Kidney (tissue), 14 donors: Measurements from ENCODE around the gene SLC26A8. TPM values are rescaled to one million over a fixed set of nuclear protein-coding genes. Genes with fewer than 3 reads are reported as not detected.
A peak's percentile ranks its signal among the peaks of the same experiment; 100 is the strongest.

Source experiments
- DNase-seq, 5 donors: peaks; one replicate each; pipeline ENCODE4 v3.0.0-alpha.2; 2013 to 2020
- FAIRE-seq: peaks from 2 replicates; lab custom pipeline; 2012; peaks lifted over from hg19 to GRCh38; lab: Jason Lieb, UNC
- H3K27ac ChIP-seq, 2 donors: one replicate each; pipeline ENCODE4 v1.7.0; 2013; ENCODE audit warnings: low read depth in 2 of 2, low read length in 2 of 2, inconsistent platforms in 1 of 2
- H3K27me3 ChIP-seq: one replicate; pipeline ENCODE4 v1.7.1; 2013; ENCODE audit warnings: low read length, inconsistent platforms; ENCODE audit not compliant: control insufficient read depth, insufficient read depth
- H3K36me3 ChIP-seq, 3 donors: one replicate each; pipeline versions ENCODE4 v1.7.0 to v1.7.1; 2013; ENCODE audit warnings: low read length in 3 of 3, control low read depth in 1 of 3, inconsistent platforms in 1 of 3; ENCODE audit not compliant: insufficient read depth in 3 of 3, control insufficient read depth in 2 of 3
- H3K4me1 ChIP-seq, 3 donors: one replicate each; pipeline versions ENCODE4 v1.7.0 to v1.7.1; 2013; ENCODE audit warnings: low read length in 3 of 3, inconsistent platforms in 1 of 3, low read depth in 1 of 3; ENCODE audit not compliant: control insufficient read depth in 2 of 3, insufficient read depth in 2 of 3
- H3K4me3 ChIP-seq, 3 donors: one replicate each; pipeline versions ENCODE4 v1.7.0 to v1.8.1; 2013; ENCODE audit warnings: low read length in 3 of 3, control low read depth in 1 of 3, inconsistent platforms in 1 of 3
- H3K9ac ChIP-seq, 3 donors: one replicate each; pipeline versions ENCODE4 v1.7.0 to v1.7.1; 2013; ENCODE audit warnings: low read length in 3 of 3, control low read depth in 1 of 3, inconsistent platforms in 1 of 3
- H3K9me3 ChIP-seq, 3 donors: one replicate each; pipeline versions ENCODE4 v1.7.0 to v1.7.1; 2013; ENCODE audit warnings: low read length in 3 of 3, control low read depth in 1 of 3, inconsistent platforms in 1 of 3; ENCODE audit not compliant: control insufficient read depth in 2 of 3, insufficient read depth in 1 of 3
- CTCF ChIP-seq: IDR thresholded peaks from 3 replicates; pipeline ENCODE4 v1.5.1; 2012; ENCODE audit warnings: mild to moderate bottlenecking, moderate library complexity, borderline replicate concordance; ENCODE audit not compliant: insufficient read depth; ENCODE audit errors: extremely low read depth
- intact Hi-C: fragments of 100-400 bp; cut with DNase I; formaldehyde crosslinking; loops from one replicate; pipeline ENCODE4 v1.11.1; 2022
- polyA plus RNA-seq: library from polyadenylated mRNA; stranded (reverse); fragments of 350-450 nt; fragmentation: Illumina TruSeq; extraction: RNeasy Lipid Tissue Mini Kit (QIAGEN cat#74804); gene quantifications from one replicate; pipeline ENCODE4 v1.2.3, GENCODE V29; 2014; ENCODE audit warnings: low read depth, low replicate concordance; ENCODE audit not compliant: insufficient read depth
- total RNA-seq: library from RNA; stranded (reverse); fragmentation: NEBNext Ultra II Directional; extraction: Animal tissue kit (Norgen Biotek cat#: 25700); gene quantifications from one replicate; pipeline ENCODE4 v1.2.1, GENCODE V29; 2021
- donor health status: control.
- donor health status: control.
- donor health status: control.
- donor health status: control.
- donor health status: control.
- donor health status: DM: yes; HTN: yes; CAD: no.
- donor health status: Normal renal cell carcinoma (clear cell type).

SLC26A8 gene
- total and polyA plus RNA-seq, 2 donors from 2014 or later = 0.22 TPM; not detected in 1

- no peaks in the 10 kb centered on the region for H3K36me3 ChIP-seq
- H3K4me1 ChIP-seq = peaks cover 0 to 7% (median 0%) of the 10 kb centered on the region in 3 donors
- H3K27ac ChIP-seq = no peak overlapping the region
- H3K27me3 ChIP-seq = no peaks in the 10 kb centered on the region
- intact Hi-C loops = no loop called here
- FAIRE-seq (no peak), DNase-seq (no peak)
- H3K9ac ChIP-seq = no peak overlapping the region
- no peak overlapping the region for H3K4me3 ChIP-seq
- no peak for TF ChIP-seq CTCF
- H3K9me3 ChIP-seq = no peaks in the 10 kb centered on the region
Measured at GRCh38 chr6:36066817-36067216, 42.4 kb upstream of the SLC26A8 start.

GRCh38 chr6:36065916-36066315, 41.5 kb upstream of the SLC26A8 start:
- no peaks in the 10 kb centered on the region for H3K27me3 ChIP-seq
- no peak for DNase-seq
- no peak for TF ChIP-seq CTCF
- peaks cover 0 to 7% (median 0%) of the 10 kb centered on the region in 3 donors for H3K4me1 ChIP-seq
- no peaks in the 10 kb centered on the region for H3K36me3 ChIP-seq
- intact Hi-C loops = no loop called here
- no peak overlapping the region for H3K27ac ChIP-seq
- no peaks in the 10 kb centered on the region for H3K9me3 ChIP-seq
- no peak for FAIRE-seq
- no peak overlapping the region for H3K4me3 ChIP-seq
- H3K9ac ChIP-seq = no peak overlapping the region

DNA sequence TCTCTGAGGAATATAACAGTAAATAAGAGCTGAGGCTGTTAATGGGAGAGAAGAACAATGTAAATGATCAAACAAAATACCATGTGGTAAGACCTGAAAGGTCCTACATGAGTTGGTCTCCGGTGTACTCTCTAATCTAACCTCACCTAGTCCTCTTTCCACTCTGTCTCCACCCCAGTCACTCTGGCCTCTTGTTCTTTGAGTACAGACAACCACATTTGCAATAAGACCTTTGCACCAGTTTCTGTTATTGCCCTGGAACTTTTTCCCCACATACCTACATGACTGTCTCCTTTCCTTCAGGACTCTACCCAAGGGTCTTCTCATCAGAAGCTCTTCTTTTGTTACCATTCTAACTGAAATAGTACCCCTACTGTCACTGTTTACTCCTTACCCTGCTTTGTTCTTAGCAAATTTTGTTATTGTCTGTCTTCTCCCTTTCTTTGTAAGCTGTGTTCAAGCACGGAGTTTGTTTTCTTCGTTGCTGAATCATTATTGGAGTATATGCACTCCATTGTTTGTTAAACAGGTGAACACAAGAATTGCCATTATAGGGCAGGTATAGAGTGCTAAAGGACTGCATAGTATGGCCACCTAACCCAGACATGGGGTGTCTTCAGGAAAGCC, 40.4 kb upstream of the SLC26A8 start:
- TF ChIP-seq CTCF = no peak
- Histone ChIP-seq H3K27ac (peak overlapping the region in 1 of 2 donors; percentile 30), H3K4me1 (peaks cover 0 to 7% (median 0%) of the 10 kb centered on the region in 3 donors), H3K9ac (no peak overlapping the region), H3K4me3 (no peak overlapping the region), H3K27me3 (no peaks in the 10 kb centered on the region), H3K36me3 (peaks cover 0 to 3% (median 0%) of the 10 kb centered on the region in 3 donors), H3K9me3 (no peaks in the 10 kb centered on the region)
- intact Hi-C loops = no loop called here
- FAIRE-seq = no peak
- DNase-seq = no peak
